ENCODE data around the gene SHKBP1.
"Not testable (repeated sequence)": the region's sequence is repeated elsewhere in the genome, so short reads cannot be mapped to it uniquely, and the experiment has no call there.

The SHKBP1 gene

DNA sequence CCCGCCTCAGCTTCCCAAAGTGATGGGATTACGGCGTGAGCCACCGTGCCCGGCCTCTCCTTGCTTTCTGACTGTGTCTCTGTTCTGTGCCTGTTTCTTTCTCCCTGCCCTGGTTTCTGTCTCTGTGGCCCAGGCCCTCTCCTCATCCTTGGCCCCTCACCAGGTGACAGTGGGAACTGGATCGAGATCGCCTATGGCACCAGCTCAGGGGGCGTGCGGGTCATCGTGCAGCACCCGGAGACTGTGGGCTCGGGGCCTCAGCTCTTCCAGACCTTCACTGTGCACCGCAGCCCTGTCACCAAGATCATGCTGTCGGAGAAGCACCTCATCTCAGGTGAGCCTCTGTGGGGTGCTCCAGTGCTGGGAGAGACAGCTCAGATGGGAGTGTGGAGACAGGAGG is 9.9 kb downstream of the SHKBP1 start:
- DNase-seq = no peak

DNA sequence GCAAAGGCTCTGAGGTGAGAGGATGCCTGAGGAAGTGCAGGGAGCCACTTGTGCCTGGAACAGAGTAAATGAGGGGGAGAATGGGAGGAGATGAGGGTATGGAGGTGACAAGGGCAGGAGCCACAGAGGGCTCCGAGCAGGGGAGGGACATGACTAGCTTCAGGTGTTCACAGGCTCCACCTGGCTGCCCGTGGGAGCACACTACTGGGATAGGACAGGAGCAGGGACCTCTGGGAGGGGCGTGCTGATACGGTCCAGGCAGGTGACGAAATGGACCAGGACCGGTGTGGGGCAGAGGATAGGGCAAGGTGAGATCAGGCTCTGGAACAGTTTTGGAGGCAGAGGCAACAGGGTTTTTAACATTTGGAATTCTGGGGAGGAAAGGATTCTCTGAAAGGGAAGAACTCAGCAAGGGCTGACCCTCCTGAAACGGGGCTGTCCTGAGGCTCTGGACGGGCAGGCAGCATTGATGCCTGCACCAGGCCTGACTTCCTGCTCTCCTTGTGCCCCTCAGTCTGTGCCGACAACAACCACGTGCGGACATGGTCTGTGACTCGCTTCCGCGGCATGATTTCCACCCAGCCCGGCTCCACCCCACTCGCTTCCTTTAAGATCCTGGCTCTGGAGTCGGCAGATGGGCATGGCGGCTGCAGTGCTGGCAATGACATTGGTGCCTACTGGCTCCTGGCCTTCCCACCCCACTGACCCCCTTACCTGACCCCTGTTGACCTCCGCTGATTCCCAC is 11.6 kb downstream of the SHKBP1 start:
- DNase-seq = no peak

DNA sequence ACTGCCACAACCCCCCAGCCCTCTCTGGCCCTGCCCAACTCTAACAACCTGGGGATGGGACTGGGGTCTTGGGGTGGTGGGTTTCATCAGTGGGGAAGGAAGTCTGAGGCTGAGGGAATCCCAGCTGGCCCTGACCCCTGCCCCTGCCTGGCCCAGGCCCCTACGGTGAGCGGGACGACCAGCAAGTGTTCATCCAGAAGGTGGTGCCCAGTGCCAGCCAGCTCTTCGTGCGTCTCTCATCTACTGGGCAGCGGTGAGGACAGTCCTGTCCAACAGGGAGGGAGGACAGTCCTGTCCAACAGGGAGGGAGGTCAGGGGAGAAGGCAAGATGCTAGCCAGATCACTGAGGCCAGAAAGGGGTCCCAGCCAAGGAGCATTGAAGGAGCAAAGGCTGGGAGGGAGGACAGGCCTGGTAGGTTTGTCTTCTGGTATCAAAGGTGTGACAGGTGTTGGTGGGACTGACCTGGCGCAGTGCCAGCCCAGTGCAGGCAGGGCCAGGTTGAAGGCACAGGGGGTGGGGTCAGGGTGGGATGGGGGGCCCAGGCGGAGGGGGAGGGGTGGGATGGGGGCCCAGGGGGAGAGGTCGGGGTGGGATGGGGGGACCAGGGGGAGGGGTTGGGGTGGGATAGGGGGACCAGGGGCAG is 12.4 kb downstream of the SHKBP1 start:
- DNase-seq = no peak

DNA sequence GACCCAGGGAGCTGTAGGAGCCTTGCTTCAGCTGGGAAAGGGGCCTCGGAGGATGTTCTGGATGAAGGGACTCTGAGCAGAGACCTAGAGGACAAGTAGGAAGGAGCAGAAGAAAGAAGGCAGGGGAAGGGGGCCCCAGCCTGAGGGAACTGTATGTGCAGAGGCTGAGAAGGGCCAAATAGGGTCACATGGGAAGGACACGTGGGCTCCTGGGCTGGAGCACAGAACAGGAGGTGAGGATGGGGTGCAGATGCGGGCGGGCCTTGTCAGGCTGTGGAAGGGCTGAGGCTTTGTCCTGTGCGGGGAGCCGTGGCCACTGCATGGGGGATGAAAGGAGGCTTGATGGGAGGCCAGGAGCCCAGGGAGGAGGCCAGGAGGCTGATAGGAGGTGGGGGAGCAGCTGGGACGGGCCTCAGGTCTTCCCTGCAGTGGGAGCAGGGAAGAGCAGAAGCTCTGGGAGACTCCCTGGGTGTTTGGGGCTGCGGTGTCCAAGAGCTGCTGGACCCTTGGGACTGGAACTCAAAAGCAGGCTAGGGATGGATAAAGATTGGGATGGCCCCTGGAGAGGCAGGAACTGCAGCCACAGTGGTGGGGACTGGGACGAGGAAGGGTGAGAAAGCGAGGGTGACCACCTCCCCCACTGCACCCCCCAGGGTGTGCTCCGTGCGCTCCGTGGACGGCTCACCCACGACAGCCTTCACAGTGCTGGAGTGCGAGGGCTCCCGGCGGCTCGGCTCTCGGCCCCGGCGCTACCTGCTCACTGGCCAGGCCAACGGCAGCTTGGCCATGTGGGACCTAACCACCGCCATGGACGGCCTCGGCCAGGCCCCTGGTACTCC is 13.1 kb downstream of the SHKBP1 start:
- no peak for DNase-seq

DNA sequence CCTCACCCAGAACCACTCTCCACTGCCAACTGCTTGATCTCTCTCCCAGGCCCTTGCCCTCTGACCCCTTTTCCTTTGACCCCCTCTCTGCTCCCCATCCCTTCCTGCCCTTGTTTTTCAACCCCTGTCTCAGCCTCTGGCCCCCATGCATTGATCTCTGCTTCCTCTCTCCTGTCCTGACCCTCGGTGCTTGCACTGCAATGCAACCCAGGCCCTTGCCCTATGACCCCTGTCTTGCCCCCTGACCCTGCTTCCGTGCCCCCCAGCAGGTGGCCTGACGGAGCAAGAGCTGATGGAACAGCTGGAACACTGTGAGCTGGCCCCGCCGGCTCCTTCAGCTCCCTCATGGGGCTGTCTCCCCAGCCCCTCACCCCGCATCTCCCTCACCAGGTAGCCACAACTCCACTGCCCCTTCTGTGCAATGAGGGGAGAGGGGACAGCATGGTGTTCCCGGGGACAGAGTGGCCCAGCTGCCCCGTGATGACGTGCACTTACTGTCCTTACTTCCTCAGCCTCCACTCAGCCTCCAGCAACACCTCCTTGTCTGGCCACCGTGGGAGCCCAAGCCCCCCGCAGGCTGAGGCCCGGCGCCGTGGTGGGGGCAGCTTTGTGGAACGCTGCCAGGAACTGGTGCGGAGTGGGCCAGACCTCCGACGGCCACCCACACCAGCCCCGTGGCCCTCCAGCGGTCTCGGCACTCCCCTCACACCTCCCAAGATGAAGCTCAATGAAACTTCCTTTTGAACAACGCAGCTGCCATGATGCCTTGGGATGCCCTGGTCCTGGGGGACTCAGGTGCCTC is 14.0 kb downstream of the SHKBP1 start:
- DNase-seq = no peak

DNA sequence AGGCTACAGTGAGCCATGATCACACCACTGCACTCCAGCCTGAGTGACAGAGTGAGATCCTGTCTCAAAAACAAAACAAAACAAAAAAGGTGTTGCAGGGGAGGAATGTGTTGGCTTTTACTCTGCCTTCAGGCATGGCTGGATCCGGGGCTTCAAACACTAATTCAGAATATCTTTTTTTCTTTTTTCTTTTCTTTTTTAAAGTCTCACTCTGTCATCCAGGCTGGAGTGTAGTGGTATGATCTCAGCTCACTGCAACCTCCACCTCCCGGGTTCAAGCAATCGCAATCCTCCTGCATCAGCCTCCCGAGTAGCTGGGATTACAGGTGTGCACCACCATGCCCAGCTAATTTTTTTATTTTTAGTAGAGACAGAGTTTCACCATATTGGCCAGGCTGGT is 15.1 kb downstream of the SHKBP1 start:
- not testable (repeated sequence) for DNase-seq

DNA sequence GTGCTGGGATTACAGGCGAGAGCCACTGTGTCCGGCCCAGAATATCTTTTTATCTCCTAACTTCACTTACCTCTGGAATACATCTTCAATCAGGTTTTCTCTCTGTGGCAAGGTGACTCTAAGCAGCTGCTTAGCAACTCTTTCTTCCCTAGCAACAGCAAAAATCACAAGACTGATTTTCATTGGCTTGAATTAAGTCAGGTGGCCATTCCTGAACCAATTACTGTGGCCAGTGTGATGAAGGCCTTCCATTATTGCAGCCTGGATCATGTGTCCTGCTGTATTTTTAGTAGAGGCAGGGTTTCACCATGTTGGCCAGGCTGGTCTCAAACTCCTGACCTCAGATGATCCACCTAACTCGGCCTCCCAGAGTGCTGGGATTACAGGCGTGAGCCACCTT is 15.5 kb downstream of the SHKBP1 start:
- no peak for DNase-seq

DNA sequence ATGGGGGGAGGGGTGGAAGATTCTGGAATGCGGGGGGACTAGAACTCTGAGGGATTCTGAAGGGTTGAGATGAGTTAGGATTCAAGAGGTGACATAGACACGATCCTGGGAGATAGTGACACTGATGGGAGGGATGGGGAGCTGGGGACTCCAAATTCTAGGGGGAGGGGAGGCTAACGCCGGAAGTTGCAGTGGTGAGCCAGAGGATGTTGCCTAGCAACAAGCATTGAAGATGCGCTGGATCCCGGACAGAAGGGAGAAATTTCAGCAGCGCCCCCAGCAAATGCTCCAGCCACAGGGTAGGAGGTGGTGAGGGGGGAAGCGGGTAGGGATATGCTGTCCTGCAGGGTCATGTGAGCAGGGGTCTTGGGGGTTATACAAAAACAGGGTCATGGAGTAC is 17.6 kb downstream of the SHKBP1 start:
- no peak for DNase-seq

DNA sequence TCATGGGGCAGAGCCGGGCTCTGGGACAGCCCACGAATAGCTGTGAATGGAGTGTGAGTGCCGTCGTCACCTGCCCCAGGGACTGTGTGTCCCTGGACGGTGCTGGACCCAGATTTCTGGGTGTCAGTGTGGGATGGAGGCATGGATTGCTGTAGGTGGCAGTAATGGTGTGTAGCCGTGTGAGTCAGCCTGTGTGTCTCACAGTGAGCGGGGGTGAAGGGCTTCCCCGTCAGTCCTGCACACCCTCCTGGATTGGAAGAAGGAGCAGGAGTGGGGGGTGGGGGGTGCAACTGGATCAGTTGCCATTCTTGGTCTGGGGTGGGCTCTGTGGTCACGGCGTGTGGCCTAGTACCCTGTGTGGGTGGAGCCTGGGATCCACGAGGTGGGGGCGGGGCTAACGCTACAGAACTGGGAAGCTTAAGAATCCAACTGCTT is 18.0 kb downstream of the SHKBP1 start:
- no peak for DNase-seq

DNA sequence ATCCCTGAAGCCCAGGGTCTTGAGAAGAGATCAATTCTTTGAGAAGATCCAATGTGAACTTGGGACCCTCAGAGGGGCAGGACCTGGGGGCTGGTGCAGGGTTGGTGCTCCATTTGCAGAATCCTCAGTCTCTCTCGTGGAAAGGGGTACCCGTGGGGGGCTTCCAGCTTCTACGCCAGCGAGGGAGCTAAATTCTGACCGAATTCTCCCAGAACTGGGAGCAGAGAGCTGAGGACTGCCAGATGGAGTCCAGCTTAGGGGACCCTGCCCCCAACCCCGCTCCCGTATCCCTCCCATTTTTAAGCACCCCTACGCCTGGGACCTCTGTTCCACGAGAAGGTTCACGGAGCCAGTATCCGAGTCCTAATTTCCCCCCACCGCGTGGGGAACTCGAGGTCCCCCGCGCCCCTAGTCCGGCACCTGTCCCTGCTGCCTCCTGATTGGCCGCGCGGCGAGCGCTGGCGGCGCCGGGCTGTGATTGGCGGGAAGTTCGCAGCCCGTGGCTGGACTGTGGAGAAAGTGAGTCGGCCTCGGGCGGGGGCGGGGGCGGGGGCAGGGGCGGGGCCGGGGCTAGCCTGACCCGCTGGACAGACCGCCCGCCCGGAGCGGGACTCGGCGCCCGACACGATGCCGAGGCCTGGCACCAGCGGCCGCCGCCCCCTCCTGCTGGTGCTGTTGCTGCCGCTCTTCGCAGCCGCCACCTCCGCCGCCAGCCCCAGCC is 20.1 kb downstream of the SHKBP1 start:
- no peak for DNase-seq

DNA sequence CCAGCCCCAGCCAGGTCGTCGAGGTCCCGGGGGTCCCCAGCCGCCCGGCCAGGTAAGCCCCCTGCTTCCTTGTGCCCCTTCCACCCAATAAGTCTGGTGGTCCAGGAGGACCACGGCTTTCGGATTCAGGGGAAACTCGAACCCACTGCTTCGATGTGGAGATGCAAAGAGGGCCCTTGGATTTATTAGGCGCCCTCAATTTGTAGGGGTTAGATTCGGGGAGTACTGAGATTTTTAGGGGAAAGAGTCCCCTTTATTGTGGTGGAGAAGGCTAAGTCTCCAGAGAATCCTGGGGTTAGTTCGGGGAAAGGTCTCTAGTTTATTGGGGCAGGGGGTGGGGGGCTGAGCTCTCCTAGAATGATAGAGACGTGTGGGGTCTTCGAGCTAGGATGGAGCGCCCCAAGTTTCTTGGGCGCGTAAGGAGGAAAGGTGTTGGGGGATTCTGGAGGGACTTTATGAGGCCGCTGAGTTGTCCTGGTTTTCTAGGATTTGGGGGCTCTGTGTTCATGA is 20.7 kb downstream of the SHKBP1 start:
- DNase-seq = no peak

DNA sequence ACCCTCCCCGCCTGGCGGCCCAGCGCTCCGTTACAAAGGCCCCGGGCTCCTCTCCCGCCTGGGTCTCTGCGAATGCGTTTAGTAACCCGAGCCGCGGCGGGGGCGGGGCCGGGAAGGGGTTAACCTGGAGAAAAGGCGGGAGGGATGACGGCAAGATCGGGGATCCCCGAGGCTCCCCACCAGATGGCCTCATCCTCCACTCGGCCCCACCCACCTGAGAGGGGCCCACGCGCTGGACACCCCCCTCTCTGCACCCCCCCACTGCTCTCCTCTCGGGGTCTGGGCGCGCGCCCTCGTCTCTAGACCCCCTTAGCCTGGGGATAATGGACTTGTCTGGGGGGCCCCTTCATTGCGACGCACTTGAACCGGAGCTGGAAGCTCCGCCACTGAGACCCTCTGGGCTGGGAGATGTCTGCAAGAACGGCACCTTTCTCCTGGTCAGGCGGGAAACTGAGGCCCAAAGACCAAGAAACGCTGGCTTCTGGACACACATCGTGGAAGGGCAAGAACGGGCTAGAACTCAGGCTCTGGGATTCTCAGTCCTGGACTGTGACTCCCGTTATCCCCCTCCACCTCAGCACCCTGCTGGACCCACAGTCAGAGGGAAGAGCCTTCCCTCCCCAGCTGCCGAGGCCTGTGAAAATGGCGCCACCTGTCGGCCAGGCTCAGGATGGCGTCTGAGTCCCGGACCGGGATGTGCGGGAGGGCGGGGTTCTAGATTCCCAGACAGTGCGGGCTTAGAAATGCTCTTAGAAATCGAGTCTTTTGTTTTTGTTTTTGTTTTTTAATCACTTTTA is 21.6 kb downstream of the SHKBP1 start:
- peak; percentile 95 for DNase-seq

DNA sequence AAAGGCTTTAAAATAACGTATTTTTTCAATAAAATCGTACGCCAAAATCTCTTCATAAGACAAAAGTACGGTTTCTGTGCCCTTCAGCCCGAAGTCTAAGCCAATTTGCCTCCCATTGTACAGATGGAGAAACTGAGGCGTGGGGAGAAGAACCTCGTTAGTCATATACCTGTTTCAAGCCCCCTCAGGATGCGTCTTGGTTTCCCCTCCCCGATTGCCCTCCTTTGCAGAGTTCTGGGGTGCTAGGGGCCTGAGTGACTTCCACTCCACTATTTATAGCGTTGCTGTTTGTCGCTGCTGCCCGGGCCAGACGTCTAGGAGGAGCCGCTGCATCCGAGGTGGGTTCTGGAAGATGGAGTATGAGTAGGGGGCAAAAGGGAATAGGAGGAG is 22.2 kb downstream of the SHKBP1 start:
- DNase-seq = no peak

DNA sequence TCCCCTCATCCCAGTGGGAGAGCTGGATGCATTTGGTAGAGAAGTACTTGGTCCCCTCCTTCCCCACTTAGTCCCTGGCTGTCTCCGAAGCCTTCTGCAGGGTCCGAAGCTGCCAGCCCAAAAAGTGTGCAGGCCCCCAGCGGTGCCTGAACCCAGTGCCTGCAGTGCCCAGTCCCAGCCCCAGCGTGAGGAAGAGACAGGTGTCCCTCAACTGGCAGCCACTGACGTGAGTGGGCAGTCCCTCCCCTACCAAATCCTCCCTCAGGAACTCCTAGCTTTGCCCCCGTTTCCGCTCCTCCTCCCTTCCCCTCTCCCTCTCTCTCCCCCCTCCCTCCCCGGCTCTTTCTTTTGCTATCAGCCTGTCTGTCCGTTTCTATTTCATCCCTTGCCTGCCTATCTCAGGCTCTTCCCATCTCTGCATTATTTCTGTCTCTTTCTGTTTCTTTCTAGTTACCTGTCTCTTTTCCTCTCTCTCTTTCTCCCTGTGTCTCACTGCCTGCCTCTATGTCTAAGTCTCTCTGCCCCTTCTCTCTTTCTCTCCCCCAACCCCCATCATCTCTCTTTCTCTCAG is 22.7 kb downstream of the SHKBP1 start:
- DNase-seq = peak; percentile 75

DNA sequence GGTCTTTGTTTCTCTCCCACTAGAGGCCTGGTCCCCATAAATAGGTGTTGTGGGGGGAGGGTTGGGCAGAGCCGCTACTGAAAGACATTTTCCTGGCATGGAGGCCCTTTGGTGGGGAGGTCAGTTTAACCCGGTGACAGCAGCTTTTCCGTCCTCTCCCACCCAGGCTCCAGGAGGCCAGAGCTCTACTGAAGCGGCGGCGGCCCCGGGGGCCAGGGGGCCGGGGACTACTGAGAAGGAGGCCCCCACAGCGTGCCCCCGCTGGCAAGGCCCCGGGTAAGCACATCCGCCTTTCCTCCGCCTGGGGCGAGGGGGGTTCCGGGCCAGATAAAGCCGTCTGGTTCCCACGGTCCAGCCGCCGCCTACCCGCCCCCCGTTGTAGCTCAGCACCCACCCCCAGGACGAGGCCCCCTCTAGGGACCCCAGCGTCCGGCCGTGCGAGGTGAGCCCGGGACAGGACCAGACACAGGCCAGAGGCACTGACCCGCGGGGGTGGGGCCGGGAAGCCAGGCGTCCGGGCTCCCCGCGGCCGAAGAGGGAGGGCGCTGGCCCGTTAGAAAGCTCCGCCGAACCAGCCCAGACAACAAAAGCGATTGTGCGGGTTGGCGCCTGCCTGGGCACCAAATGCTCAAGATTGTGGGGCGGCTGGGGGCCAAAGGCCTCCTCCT is 23.4 kb downstream of the SHKBP1 start:
- DNase-seq = no peak

DNA sequence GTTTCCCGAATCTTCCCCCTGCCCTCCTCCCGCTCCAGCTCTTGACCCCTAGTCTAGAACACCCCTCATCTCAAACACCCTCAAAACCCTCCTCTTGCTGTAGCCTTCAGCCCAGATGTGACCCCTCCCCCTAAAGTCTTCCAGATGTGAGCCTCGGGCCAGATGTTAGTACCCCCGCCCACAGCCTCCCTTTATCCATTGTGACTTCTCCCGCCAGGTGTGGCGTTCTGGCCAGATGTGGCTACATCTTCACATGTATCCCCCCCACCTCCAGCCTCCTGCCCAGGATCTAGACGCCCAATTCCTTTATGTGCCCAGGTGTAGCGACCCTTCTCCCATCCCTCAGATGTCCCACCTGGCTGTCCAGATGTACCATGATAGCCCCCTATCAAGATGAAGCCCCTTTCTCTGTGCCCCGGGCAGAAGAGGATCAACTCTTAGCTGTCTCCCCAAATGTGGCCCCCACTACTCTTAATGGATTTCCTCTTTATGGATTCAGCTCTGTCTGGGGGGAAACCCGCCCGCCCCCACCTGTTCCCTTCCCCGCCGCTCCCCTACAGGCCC is 24.0 kb downstream of the SHKBP1 start:
- DNase-seq = no peak

DNA sequence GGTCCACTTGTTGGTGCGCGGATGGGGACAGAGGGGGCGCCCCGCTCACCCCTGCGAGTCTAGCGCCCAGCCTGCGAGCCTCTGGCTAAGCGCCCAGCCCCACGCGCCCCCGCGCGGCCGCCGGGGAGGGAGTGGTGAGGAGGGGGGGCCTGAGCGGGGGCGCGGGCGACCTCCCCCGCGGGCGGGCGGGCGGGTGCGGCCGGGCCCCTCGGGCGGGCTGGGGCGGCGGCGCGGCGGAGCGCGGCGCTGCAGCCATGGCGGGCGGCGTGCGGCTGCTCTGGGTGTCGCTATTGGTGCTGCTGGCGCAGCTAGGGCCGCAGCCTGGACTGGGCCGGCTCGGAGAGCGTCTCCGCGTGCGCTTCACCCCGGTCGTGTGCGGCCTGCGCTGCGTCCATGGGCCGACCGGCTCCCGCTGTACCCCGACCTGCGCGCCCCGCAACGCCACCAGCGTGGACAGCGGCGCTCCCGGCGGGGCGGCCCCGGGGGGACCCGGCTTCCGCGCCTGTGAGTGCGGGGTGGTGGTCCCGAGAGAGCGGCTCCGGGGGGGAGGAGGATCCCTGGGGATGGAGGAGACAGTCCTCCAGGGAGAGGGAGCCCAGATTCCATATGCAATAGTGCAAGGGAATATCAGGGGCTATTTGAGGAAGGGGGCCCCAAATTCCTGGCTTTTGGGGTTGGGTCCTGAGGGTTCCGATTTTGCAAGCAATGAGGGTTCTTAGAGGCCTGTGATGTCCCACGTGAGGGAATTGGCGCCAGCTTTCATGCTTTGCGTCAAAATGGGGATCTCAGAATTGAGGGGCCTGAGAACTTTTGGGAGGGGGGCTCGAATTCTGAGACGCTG is 24.7 kb downstream of the SHKBP1 start, which contains the start of gene LTBP4:
Gene LTBP4 (plus strand): TSS at position 236 of the 841 bp plus-strand sequence. CDS start 19 bp downstream, at position 255.
- peak; percentile 79 for DNase-seq

DNA sequence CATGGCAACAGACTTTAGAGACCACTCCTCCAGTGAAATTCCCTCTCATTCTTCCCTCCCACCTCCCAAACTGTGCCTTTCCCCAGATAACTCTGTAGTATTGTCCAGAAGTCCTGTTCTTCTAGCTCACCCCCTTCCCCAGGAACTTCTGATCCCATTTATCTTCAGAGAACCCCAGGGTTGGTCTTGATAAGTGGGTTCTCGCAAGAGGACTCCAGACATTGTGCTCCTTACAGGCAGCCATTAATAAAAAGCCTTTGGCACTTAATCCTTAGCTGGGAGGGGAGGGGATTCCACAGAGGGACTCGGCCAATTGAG is 26.4 kb downstream of the SHKBP1 start:
- no peak for DNase-seq
